Neural cell (in vitro differentiated cells): ENCODE measurements around the gene SELP. TPM values are rescaled to one million over a fixed set of nuclear protein-coding genes. Genes with fewer than 3 reads are reported as not detected.

Experiments
- H2AFZ ChIP-seq: fragments of 200-600, 300-800 bp; sonication (generic), shearing (Covaris generic); 2 replicates; pipeline ENCODE4 v1.6.0; 2014; ENCODE audit warnings: low read depth, mild to moderate bottlenecking, antibody characterized with exemption, low read length, moderate library complexity
- H3F3A ChIP-seq: fragments of 200-600 bp; shearing (Covaris generic); 2 replicates; pipeline ENCODE4 v1.6.1; 2016; ENCODE audit warnings: mild to moderate bottlenecking, moderate library complexity, mixed read lengths, antibody characterized with exemption, low read length; ENCODE audit not compliant: insufficient read depth, poor library complexity, severe bottlenecking
- H3K27ac ChIP-seq: fragments of 200-600, 300-800 bp; sonication (generic), shearing (Covaris generic); 2 replicates; pipeline ENCODE4 v1.5.1; 2014; ENCODE audit warnings: mild to moderate bottlenecking, low read length, moderate library complexity
- H3K27me3 ChIP-seq: fragments of 300-800, 200-600 bp; sonication (generic), shearing (Covaris generic); 2 replicates; pipeline ENCODE4 v1.6.0; 2014; ENCODE audit warnings: mild to moderate bottlenecking, low read depth, low read length, moderate library complexity; ENCODE audit not compliant: insufficient read depth
- H3K36me3 ChIP-seq: fragments of 300-800, 200-600 bp; sonication (generic), shearing (Covaris generic); 2 replicates; pipeline ENCODE4 v1.5.1; 2014; ENCODE audit warnings: mild to moderate bottlenecking, antibody characterized with exemption, low read length, moderate library complexity; ENCODE audit not compliant: insufficient read depth
- H3K4me2 ChIP-seq: fragments of 300-800, 200-600 bp; sonication (generic), shearing (Covaris generic); 2 replicates; pipeline ENCODE4 v1.6.0; 2014; ENCODE audit warnings: mild to moderate bottlenecking, low read length
- H3K4me3 ChIP-seq: fragments of 300-800, 200-600 bp; sonication (generic), shearing (Covaris generic); 2 replicates; pipeline ENCODE4 v1.5.1; 2014; ENCODE audit warnings: mild to moderate bottlenecking, low read length, moderate library complexity
- H3K79me2 ChIP-seq: fragments of 200-600 bp; shearing (Covaris generic); replicated peaks from 2 replicates; pipeline ENCODE4 v1.6.0; 2014; ENCODE audit warnings: mild to moderate bottlenecking, low read length, moderate library complexity; ENCODE audit not compliant: insufficient read depth
- H3K9ac ChIP-seq: fragments of 300-800, 200-600 bp; sonication (generic), shearing (Covaris generic); 2 replicates; pipeline ENCODE4 v1.6.1; 2016; ENCODE audit warnings: mild to moderate bottlenecking, low read length, mixed read lengths
- H3K9me2 ChIP-seq: fragments of 200-600 bp; shearing (Covaris generic); 2 replicates; pipeline ENCODE4 v1.6.1; 2016; ENCODE audit warnings: mild to moderate bottlenecking, low read length, mixed read lengths; ENCODE audit not compliant: insufficient read depth
- H3K9me3 ChIP-seq: fragments of 200-600, 300-800 bp; sonication (generic), shearing (Covaris generic); 2 replicates; pipeline ENCODE4 v1.6.1; 2016; ENCODE audit warnings: mild to moderate bottlenecking, mixed run types, low read length, moderate library complexity, mixed read lengths
- H4K20me1 ChIP-seq: fragments of 200-600 bp; shearing (Covaris generic); 2 replicates; pipeline ENCODE4 v1.6.1; 2016; ENCODE audit warnings: mild to moderate bottlenecking, mixed run types; ENCODE audit not compliant: insufficient read depth
- EP300 ChIP-seq: fragments of 450-650 bp; conservative IDR thresholded peaks from 2 replicates; pipeline ENCODE4 v1.6.1; 2014; ENCODE audit warnings: antibody characterized with exemption, mild to moderate bottlenecking, moderate library complexity; ENCODE audit not compliant: poor library complexity, severe bottlenecking
- EZH2 ChIP-seq: fragments of 200-600, 300-800 bp; shearing (Covaris generic), sonication (generic); IDR thresholded peaks from 2 replicates; pipeline ENCODE4 v1.6.1; 2014; ENCODE audit warnings: antibody characterized with exemption, low read length, borderline replicate concordance, mild to moderate bottlenecking; ENCODE audit not compliant: insufficient read depth, poor library complexity, severe bottlenecking
- MXI1 ChIP-seq: fragments of 450-650 bp; conservative IDR thresholded peaks from 2 replicates; pipeline ENCODE4 v1.6.1; 2014; ENCODE audit warnings: antibody characterized with exemption, mild to moderate bottlenecking; ENCODE audit not compliant: poor library complexity, severe bottlenecking
- POLR2AphosphoS5 ChIP-seq: IDR thresholded peaks from 2 replicates; pipeline ENCODE4 v1.6.1; 2012
- RAD21 ChIP-seq: fragments of 450-650 bp; conservative IDR thresholded peaks from 2 replicates; pipeline ENCODE4 v1.6.1; 2014; ENCODE audit warnings: antibody characterized with exemption, mild to moderate bottlenecking, moderate library complexity
- SMC3 ChIP-seq: fragments of 450-650 bp; conservative IDR thresholded peaks from 2 replicates; pipeline ENCODE4 v1.6.1; 2014; ENCODE audit warnings: antibody characterized with exemption, mild to moderate bottlenecking, moderate library complexity; ENCODE audit not compliant: poor library complexity
- TAF1 ChIP-seq: IDR thresholded peaks from 2 replicates; pipeline ENCODE4 v1.6.1; 2012; ENCODE audit warnings: low read depth
- polyA plus RNA-seq: library from polyadenylated mRNA; depleted of rRNA; stranded (reverse); fragments of >200 nt; gene quantifications from 2 replicates; pipeline ENCODE4 v1.2.3, GENCODE V29; 2014
- TF ChIP-seq, protein P1 (sequence below): fragments of 450-650 bp; IDR thresholded peaks from 2 replicates; pipeline ENCODE4 v1.5.1; 2014; ENCODE audit warnings: antibody characterized with exemption, mild to moderate bottlenecking, moderate library complexity; ENCODE audit not compliant: poor library complexity, severe bottlenecking
- TF ChIP-seq, protein P2 (sequence below): IDR thresholded peaks from 2 replicates; pipeline ENCODE4 v1.6.1; 2012; ENCODE audit warnings: borderline replicate concordance

Gene SELP
- polyA plus RNA-seq, 1 donor from 2014 or later: not detected

DNA sequence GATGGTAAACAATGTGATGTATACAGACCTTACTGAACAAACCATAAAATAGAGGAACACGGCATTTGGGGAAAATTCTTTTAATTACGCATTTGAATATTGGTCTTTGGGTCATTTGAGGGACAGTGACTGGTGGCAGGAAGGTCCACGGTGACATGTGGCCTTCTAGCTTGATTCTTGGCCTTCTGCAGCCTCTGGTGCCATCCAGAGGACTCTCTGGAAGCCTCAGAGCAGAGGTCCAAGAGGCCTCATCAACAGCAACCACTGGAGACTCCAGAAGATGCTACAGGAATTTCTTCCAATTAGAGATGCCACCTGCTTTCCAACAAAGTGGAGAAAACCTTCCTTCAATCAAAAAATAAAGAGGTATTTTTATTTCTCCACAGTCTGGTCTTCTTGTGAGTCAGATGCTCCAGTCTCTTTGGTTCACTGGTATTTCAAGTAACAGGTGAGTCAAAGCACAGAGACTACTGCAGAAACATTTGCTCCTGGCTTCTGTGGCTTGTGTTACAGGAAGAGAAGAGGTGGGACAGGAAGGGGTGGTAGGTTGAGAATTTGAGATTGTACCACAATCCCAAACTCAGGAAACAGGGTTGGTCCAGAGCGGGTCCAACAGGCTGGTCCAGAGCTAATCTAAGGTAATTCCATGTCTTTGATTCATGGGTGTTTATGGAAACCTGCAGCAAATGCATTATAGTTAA is 41.0 kb downstream of the SELP start:
- Histone ChIP-seq H3K4me3 (no peak overlapping the region), H4K20me1 (no peaks in the 10 kb centered on the region), H3K4me2 (no peak overlapping the region), H3K9me3 (no peaks in the 10 kb centered on the region), H3K27me3 (no peaks in the 10 kb centered on the region), H3K27ac (no peak overlapping the region), H3F3A (no peaks in the 10 kb centered on the region), H3K9ac (no peak overlapping the region), H2AFZ (no peak overlapping the region), H3K36me3 (no peaks in the 10 kb centered on the region), H3K79me2 (no peaks in the 10 kb centered on the region), H3K9me2 (no peaks in the 10 kb centered on the region)
- TF ChIP-seq TAF1 (no peak), MXI1 (no peak), SMC3 (no peak), RAD21 (no peak), EP300 (no peak), POLR2AphosphoS5 (no peak), EZH2 (no peak)
- TF ChIP-seq, protein P1, sequence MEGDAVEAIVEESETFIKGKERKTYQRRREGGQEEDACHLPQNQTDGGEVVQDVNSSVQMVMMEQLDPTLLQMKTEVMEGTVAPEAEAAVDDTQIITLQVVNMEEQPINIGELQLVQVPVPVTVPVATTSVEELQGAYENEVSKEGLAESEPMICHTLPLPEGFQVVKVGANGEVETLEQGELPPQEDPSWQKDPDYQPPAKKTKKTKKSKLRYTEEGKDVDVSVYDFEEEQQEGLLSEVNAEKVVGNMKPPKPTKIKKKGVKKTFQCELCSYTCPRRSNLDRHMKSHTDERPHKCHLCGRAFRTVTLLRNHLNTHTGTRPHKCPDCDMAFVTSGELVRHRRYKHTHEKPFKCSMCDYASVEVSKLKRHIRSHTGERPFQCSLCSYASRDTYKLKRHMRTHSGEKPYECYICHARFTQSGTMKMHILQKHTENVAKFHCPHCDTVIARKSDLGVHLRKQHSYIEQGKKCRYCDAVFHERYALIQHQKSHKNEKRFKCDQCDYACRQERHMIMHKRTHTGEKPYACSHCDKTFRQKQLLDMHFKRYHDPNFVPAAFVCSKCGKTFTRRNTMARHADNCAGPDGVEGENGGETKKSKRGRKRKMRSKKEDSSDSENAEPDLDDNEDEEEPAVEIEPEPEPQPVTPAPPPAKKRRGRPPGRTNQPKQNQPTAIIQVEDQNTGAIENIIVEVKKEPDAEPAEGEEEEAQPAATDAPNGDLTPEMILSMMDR: no peak
- TF ChIP-seq, protein P2, sequence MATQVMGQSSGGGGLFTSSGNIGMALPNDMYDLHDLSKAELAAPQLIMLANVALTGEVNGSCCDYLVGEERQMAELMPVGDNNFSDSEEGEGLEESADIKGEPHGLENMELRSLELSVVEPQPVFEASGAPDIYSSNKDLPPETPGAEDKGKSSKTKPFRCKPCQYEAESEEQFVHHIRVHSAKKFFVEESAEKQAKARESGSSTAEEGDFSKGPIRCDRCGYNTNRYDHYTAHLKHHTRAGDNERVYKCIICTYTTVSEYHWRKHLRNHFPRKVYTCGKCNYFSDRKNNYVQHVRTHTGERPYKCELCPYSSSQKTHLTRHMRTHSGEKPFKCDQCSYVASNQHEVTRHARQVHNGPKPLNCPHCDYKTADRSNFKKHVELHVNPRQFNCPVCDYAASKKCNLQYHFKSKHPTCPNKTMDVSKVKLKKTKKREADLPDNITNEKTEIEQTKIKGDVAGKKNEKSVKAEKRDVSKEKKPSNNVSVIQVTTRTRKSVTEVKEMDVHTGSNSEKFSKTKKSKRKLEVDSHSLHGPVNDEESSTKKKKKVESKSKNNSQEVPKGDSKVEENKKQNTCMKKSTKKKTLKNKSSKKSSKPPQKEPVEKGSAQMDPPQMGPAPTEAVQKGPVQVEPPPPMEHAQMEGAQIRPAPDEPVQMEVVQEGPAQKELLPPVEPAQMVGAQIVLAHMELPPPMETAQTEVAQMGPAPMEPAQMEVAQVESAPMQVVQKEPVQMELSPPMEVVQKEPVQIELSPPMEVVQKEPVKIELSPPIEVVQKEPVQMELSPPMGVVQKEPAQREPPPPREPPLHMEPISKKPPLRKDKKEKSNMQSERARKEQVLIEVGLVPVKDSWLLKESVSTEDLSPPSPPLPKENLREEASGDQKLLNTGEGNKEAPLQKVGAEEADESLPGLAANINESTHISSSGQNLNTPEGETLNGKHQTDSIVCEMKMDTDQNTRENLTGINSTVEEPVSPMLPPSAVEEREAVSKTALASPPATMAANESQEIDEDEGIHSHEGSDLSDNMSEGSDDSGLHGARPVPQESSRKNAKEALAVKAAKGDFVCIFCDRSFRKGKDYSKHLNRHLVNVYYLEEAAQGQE: no peak

DNA sequence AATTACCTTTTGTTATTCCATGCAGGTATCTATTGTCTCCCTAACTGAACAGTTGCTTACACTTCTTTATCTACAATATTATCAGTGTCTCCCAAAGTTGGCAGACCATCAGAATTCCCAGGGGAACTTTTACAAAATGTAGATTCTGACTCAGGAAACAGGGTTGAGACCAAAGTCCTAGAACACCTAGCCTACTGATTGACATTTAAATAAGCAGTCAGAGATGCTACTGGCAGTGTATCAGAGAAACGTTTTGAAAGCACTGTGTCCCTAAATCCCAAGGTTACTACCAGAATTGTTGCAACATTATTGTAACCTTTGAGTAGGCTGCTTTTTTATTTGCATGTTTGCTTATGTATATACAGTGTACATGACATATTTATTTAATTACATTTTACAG is 41.8 kb downstream of the SELP start:
- Histone ChIP-seq H3K4me2 (no peak overlapping the region), H4K20me1 (no peaks in the 10 kb centered on the region), H3K9ac (no peak overlapping the region), H3K27me3 (no peaks in the 10 kb centered on the region), H3K27ac (no peak overlapping the region), H3K9me3 (no peaks in the 10 kb centered on the region), H3K79me2 (no peaks in the 10 kb centered on the region), H3K36me3 (no peaks in the 10 kb centered on the region), H3F3A (no peaks in the 10 kb centered on the region), H2AFZ (no peak overlapping the region), H3K9me2 (no peaks in the 10 kb centered on the region), H3K4me3 (no peak overlapping the region)
- TF ChIP-seq POLR2AphosphoS5 (no peak), TAF1 (no peak), EZH2 (no peak)
